Cardiac muscle cell (in vitro differentiated cells and primary cell): ENCODE data around the gene MAP4K3. TPM values are rescaled to one million over a fixed set of nuclear protein-coding genes. Genes with fewer than 3 reads are reported as not detected.

Source experiments
- DNase-seq, 2 donors: peaks; one replicate each; pipeline versions ENCODE4 v3.0.0 to v3.0.0-alpha.2; 2010 to 2017; ENCODE audit warnings: low read depth in 1 of 2, low spot score in 1 of 2
- H3K27ac ChIP-seq: fragments of 200-600 bp; sonication (generic); 2 replicates; pipeline ENCODE4 v1.5.1; 2016
- H3K27me3 ChIP-seq: fragments of 200-600 bp; sonication (generic); 2 replicates; pipeline ENCODE4 v1.6.0; 2016; ENCODE audit warnings: control low read depth
- H3K36me3 ChIP-seq: fragments of 200-600 bp; sonication (generic); 2 replicates; pipeline ENCODE4 v1.5.1; 2016; ENCODE audit warnings: control low read depth
- H3K4me1 ChIP-seq: fragments of 200-600 bp; sonication (generic); 2 replicates; pipeline ENCODE4 v1.8.1; 2017; ENCODE audit warnings: low read depth, mild to moderate bottlenecking, mixed run types
- H3K4me3 ChIP-seq: fragments of 200-600 bp; sonication (generic); 2 replicates; pipeline ENCODE4 v1.5.1; 2016; ENCODE audit warnings: mild to moderate bottlenecking
- H3K9me3 ChIP-seq: fragments of 200-600 bp; sonication (generic); 2 replicates; pipeline ENCODE4 v1.5.1; 2017; ENCODE audit warnings: low read depth, mild to moderate bottlenecking, control low read depth
- polyA plus RNA-seq: library from polyadenylated mRNA; unstranded; fragments of >200 nt; fragmentation: Nextera tagmentation; extraction: Ambion mirVana; gene quantifications from 2 replicates; pipeline ENCODE4 v1.2.1, GENCODE V29; 2016
- total RNA-seq: library from RNA; depleted of rRNA; stranded (reverse); fragments of >200 nt; gene quantifications from 2 replicates; pipeline ENCODE4 v1.2.3, GENCODE V29; 2016
- TF ChIP-seq, protein P1 (sequence below): IDR thresholded peaks from 2 replicates; pipeline ENCODE4 v1.5.1; 2012; ENCODE audit warnings: low read depth, mild to moderate bottlenecking, low read length

Gene MAP4K3
- total and polyA plus RNA-seq, 2 experiments from 2014 or later: 34.6 to 56.7 TPM

DNA sequence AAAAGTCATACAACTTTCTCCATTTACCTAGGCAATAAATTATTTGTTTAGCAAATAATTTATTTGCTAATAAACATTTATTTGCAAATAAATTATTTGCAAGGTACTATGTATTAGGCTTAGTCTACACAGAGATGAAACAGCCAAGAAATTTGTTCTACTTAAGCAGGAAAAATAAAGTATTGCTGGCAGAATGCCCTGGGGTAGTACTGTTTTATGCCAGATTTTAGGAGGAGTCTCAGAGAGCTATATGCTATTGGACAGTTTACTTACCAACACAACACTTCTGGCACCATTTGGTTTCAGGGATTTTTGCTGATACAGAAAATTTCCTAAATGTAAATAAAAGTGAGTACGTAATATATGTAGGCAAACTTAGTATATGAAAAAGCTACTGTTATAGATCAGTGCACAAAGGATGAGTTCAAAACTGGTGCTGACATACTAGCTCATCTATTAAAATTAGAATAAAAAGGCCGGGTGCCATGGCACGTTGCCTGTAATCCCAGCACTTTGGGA is 170.1 kb downstream of the MAP4K3 start:
- Histone ChIP-seq H3K4me1 (no peaks in the 10 kb centered on the region), H3K36me3 (peaks cover 48% of the 10 kb centered on the region), H3K4me3 (no peak overlapping the region), H3K9me3 (no peaks in the 10 kb centered on the region), H3K27me3 (no peaks in the 10 kb centered on the region), H3K27ac (no peak overlapping the region)
- TF ChIP-seq, protein P1, sequence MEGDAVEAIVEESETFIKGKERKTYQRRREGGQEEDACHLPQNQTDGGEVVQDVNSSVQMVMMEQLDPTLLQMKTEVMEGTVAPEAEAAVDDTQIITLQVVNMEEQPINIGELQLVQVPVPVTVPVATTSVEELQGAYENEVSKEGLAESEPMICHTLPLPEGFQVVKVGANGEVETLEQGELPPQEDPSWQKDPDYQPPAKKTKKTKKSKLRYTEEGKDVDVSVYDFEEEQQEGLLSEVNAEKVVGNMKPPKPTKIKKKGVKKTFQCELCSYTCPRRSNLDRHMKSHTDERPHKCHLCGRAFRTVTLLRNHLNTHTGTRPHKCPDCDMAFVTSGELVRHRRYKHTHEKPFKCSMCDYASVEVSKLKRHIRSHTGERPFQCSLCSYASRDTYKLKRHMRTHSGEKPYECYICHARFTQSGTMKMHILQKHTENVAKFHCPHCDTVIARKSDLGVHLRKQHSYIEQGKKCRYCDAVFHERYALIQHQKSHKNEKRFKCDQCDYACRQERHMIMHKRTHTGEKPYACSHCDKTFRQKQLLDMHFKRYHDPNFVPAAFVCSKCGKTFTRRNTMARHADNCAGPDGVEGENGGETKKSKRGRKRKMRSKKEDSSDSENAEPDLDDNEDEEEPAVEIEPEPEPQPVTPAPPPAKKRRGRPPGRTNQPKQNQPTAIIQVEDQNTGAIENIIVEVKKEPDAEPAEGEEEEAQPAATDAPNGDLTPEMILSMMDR: no peak
- DNase-seq: peak in 1 of 2 donors; percentile 40

DNA sequence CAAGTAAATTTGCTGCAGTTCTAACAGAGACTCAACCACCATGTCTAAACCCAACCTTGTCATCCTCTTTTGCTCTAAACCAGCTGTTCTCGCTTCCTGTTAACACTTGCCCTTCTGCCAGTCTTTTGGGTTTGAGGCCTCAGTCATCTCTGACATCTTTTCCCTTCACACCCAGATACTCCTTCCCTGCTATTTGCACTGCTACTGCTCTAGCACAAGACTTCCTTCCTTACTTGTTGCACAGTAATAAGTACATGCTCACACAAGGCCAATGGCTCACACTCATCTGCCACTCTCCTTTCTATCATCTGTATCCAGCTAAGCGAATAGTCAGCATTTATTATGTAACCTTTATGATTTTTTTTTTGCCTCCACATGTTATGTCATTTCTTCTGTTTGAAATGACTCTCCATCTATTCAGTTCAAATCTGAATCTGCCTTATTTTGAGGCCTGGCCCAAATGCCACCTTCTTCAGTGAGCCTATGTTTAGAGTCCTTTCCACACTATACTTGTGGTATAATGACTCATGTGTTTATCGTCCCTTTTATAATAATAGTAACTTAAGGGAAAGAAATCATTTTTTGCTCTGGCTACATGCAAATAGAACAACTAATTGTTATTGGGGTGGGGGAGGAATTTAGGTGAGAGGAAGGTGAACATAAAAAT is 170.8 kb downstream of the MAP4K3 start:
- no peak for DNase-seq
- Histone ChIP-seq H3K27ac (no peak overlapping the region), H3K9me3 (no peaks in the 10 kb centered on the region), H3K36me3 (peaks cover 46% of the 10 kb centered on the region), H3K4me1 (no peaks in the 10 kb centered on the region), H3K27me3 (no peaks in the 10 kb centered on the region), H3K4me3 (no peak overlapping the region)
- TF ChIP-seq, protein P1: no peak

DNA sequence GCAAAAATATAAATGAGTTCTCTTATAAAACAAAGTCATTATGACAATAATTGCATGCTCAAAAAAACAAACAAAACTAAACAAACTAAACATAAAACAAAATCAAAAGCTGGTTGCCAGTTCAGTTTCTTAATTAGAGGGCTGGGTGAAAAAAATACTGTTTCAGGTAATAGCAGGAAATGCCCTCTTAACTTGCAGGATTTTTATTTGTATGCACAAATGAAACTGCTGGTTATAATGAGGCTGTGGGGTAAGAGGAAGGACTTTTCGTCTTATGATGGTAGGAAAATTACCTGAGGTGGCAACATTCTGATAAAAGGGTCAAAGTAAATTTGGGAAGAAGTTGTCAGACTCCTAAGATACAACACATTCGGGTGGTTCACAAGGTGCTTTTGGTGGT is 171.8 kb downstream of the MAP4K3 start:
- Histone ChIP-seq H3K36me3 (peaks cover 39% of the 10 kb centered on the region), H3K4me1 (no peaks in the 10 kb centered on the region), H3K4me3 (no peak overlapping the region), H3K27ac (no peak overlapping the region), H3K27me3 (no peaks in the 10 kb centered on the region), H3K9me3 (no peaks in the 10 kb centered on the region)
- no peak for DNase-seq
- TF ChIP-seq, protein P1: no peak

DNA sequence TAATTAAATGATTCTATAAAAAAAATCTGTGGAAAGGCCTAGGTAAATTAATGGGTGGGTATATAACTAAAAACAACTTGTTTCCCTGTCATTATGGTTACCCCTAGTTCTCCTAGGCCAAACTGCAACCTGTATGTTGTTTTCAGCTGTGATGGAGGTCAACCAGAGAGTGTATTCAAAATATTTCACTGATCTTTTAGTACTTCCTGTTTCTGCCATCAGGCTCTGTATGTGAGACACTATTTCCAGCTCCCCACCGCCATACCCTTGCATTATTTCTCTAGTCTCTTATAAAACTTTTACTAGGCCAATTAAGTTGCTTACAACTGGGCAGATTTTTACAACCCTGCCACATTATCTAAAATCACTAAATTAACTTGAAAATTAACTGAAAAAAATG is 172.4 kb downstream of the MAP4K3 start:
- Histone ChIP-seq H3K4me1 (no peaks in the 10 kb centered on the region), H3K36me3 (peaks cover 34% of the 10 kb centered on the region), H3K27ac (no peak overlapping the region), H3K27me3 (no peaks in the 10 kb centered on the region), H3K4me3 (no peak overlapping the region), H3K9me3 (no peaks in the 10 kb centered on the region)
- TF ChIP-seq, protein P1: no peak
- no peak for DNase-seq

DNA sequence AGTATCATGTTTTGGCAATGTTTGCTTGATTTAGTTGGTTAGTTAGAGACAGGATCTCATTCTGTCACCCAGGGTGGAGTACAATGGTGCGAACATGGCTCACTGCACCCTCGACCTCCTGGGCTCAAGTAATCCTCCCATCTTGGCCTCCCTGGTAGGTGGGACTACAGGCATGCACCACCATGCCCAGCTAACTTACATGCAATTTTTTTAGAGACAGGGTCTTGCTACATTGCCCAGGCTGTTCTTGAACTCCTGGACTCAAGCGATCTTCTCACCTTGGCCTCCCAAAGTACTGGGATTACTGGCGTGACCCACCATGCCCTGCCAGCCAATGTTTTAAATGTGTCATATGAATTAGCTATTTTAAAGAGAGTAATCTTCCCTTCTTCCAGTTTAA is 177.0 kb downstream of the MAP4K3 start:
- Histone ChIP-seq H3K9me3 (no peaks in the 10 kb centered on the region), H3K4me3 (no peak overlapping the region), H3K36me3 (peaks cover 42% of the 10 kb centered on the region), H3K27ac (no peak overlapping the region), H3K27me3 (no peaks in the 10 kb centered on the region), H3K4me1 (no peaks in the 10 kb centered on the region)
- no peak for DNase-seq
- TF ChIP-seq, protein P1: no peak
